Activated CD8-positive, alpha-beta memory T cell treated with anti-CD3 and anti-CD28 coated beads, Interleukin-2, amount 10 ng/mL, durations not matched to agents 7 days and 5 days (primary cell): ENCODE data around the gene EZH1. TPM values are rescaled to one million over a fixed set of nuclear protein-coding genes. Genes with fewer than 3 reads are reported as not detected.
"Not testable (repeated sequence)": the region's sequence is repeated elsewhere in the genome, so short reads cannot be mapped to it uniquely, and the experiment has no call there.

Experiments used
- ATAC-seq: fragments of 150-1000 bp; cut with Tn5 transposase; one replicate; pipeline ENCODE4 v1.10.0; 2021; ENCODE audit warnings: moderate library complexity
- CTCF ChIA-PET: fragments of 350-600 bp; sonication (Branson Sonifier 250); formaldehyde crosslinking; loops from one replicate; lab custom pipeline; 2021; ENCODE audit warnings: antibody characterized with exemption; lab: Charles Lee
- DNase-seq: peaks from one replicate; pipeline ENCODE4 v3.0.0-alpha.2; 2020
- H3K27ac Mint-ChIP-seq: one replicate; pipeline ENCODE4 v1.8.0; 2021; ENCODE audit warnings: mild to moderate bottlenecking, mixed read lengths
- H3K27me3 Mint-ChIP-seq: one replicate; pipeline ENCODE4 v1.8.0; 2021; ENCODE audit warnings: mixed read lengths
- H3K36me3 Mint-ChIP-seq: one replicate; pipeline ENCODE4 v1.8.0; 2021; ENCODE audit warnings: mild to moderate bottlenecking, mixed read lengths
- H3K4me1 Mint-ChIP-seq: one replicate; pipeline ENCODE4 v1.8.0; 2021; ENCODE audit warnings: mixed read lengths
- H3K4me3 Mint-ChIP-seq: one replicate; pipeline ENCODE4 v1.8.0; 2021; ENCODE audit warnings: mild to moderate bottlenecking, moderate library complexity, mixed read lengths
- H3K9me3 Mint-ChIP-seq: one replicate; pipeline ENCODE4 v1.8.0; 2022; ENCODE audit warnings: low read depth, mixed read lengths
- total RNA-seq, 2 experiments: library from RNA; stranded (reverse); gene quantifications; one replicate each; pipeline ENCODE4 v1.2.3, GENCODE V29; 2021

The EZH1 gene
- total RNA-seq, 2 experiments from 2014 or later, result 39.9 to 46.5 TPM

DNA sequence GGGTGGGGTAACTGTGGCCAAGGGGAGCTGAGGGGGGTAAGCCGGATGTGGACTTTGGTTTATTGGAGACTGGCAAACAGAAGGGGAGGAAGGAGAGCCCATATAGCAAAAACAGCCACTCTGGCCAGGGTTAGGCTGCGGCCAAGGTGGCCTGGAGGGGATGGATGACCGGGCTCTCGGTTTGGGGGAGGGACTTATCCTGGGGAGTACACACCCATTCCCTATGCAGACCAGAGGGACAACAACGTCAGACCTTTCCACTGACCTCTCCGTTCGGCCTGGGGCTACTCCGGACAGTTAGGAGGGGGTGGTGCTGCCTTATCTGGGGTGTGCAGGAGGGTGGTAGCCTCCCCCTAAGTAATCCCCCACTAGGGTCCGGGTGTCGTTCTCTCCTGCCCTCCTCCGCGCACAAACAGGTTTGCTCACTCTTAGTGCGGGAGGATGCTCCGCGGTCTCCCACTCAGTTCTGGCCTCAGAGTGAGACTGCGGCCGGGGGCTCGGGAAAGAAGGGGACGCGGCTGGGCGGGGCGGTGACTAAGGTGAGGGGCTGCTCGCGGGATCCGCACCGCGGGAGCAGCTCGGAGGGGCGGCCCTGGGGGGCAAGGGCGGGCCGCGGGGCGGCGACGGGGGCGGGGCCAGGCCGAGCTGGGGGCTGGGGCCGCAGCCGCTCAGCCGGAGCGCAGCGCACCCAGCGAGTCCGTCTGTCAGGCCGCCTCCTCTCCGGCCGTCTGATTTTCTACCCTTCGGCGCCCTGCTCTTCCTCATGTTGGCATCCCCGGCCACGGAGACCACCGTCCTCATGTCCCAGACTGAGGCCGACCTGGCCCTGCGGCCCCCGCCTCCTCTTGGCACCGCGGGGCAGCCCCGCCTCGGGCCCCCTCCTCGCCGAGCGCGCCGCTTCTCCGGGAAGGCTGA lies 35.4 kb upstream of the EZH1 start, which contains the start of gene WNK4:
Gene WNK4 (plus strand): TSS at position 675 of the 915 bp plus-strand sequence. CDS start 89 bp downstream, at position 764.
- Mint-ChIP-seq H3K4me1 (peaks cover 28% of the 10 kb centered on the region), H3K4me3 (no peak within 1 kb of the TSS), H3K27ac (no peak within 1 kb of the TSS), H3K27me3 (peaks cover 41% of the 10 kb centered on the region), H3K36me3 (peaks cover 32% of the 10 kb centered on the region), H3K9me3 (no peaks in the 10 kb centered on the region)
- CTCF ChIA-PET, result interaction anchor here (1.3 to 3.6 kb wide), 3 partner anchors 16 to 202 kb away, joined by 3 to 13 read pairs (median 5); no protein-coding TSS in a partner anchor
- no peak for DNase-seq
- ATAC-seq, result peak; percentile 28

DNA sequence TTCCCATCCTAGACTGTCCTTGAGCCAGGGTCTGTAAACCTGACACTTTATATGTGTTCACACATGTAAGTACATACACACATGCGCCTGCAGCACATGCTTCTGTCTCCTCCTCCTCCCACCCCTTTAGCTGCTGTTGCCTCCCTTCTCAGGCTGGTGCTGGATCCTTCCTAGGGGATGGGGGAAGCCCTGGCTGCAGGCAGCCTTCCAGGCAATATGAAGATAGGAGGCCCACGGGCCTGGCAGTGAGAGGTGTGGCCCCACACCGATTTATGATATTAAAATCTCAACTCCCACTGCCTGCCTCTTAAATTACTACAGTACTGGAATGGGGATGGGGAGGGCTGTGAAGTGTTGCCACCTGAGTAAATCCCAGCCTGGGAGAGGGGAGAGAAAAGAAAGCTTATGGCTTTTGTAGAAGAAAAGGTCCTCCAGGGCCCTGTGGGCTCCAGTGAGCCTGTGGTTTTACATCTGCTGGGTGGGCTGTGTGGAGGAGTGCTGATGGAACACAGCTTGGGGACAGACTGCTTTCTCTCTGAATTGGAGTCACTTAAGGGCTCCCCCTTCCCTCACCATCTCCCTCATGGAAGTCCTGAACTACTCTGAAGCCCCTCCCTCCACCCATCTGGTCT lies 34.6 kb upstream of the EZH1 start:
- H3K27ac Mint-ChIP-seq, result no peak overlapping the region

DNA sequence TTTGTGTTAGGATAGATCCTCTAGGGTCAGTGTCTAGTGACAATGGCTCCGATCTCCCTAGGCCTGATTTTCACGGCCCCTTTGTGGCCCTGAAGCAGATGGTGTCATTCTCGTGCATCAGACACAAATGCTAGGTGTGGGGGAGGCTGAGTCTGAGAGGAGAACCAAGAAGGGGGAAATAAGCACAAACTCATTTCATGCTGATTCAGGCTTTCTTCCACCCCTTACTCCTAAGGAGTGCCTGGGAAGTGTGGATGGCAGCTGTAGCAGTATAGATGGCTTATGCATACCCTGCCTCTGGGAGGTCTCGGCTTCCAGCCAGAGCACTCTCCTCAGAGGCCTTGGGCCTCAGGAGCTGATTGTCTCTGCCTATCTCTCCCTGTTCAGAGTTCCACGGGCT lies 33.7 kb upstream of the EZH1 start:
- Mint-ChIP-seq H3K27me3 (peaks cover 25% of the 10 kb centered on the region), H3K4me1 (peaks cover 33% of the 10 kb centered on the region), H3K36me3 (peaks cover 39% of the 10 kb centered on the region), H3K9me3 (no peaks in the 10 kb centered on the region), H3K27ac (no peak overlapping the region), H3K4me3 (no peak overlapping the region)
- no peak for ATAC-seq
- CTCF ChIA-PET, result interaction anchor here (2.1 kb wide), 1 partner anchor 15 kb away, joined by 8 read pairs; no protein-coding TSS in a partner anchor
- no peak for DNase-seq

More for the DNA sequence above, 34.6 kb upstream of the EZH1 start:
- CTCF ChIA-PET, result interaction anchor here (1.4 to 3.6 kb wide), 2 partner anchors 16 to 201 kb away, joined by 5 to 13 read pairs; no protein-coding TSS in a partner anchor
- Mint-ChIP-seq H3K4me3 (no peak overlapping the region), H3K36me3 (peaks cover 34% of the 10 kb centered on the region), H3K9me3 (no peaks in the 10 kb centered on the region), H3K4me1 (peaks cover 30% of the 10 kb centered on the region), H3K27me3 (peaks cover 34% of the 10 kb centered on the region)
- ATAC-seq, result no peak
- DNase-seq, result no peak

DNA sequence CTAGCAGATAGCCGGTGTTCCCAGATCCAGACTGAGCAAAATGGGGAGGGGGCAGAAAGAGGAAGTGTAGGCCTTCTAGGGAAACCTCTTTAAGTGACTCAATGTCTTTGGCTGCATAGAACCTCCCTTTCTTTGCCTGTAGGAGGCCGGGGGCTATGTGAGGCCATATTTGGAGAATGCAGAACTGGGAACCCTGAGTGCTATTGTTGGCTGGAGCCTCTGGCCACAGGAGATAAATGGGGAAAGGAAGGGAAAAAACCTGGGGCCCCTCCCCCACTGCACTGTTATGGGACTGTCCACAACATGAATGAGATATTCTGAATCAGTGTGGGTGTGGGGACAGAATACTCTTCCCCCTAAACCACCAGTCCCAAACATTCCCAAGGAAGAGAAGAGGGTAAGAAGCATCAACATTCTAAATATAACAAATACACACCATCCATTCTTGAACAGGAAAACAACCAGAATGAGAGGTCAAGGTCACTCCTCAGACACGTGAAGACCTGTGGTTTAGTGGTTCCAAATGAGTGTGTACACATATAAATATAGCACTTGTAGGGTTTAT lies 30.8 kb upstream of the EZH1 start:
- H3K36me3 Mint-ChIP-seq, result peaks cover 37% of the 10 kb centered on the region
- H3K4me3 Mint-ChIP-seq, result no peak overlapping the region

DNA sequence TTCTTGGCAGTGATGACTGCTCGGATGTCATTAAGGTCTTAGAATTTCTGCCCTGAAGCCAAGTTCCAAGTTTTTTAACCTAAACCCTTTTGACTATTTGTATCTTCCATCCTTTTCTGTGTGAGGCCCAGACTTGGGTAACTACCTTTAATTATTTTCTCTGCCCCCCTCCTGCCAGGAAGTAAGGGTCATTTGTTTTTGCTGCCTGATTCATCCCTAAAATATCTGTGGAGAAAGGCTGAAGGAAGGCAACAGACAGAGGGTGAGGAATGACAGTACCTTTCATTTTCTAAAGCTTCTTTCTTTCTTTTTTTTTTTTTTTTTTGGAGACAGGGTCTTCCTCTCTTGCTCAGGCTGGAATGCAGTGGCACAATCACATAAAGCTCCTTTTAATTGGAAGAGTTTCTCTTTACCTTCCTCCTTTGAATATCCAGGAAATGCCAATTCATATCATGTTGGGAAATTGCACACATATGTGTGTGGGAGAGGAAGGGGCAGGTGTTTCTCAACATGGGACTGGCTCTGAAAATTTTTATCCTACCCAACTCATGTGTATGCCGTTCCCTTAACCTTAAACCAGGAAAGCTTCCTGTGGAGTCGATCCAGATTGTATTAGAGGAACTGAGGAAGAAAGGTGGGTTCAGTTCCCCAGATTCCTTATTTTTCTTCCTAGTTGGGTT lies 29.4 kb upstream of the EZH1 start:
- Mint-ChIP-seq H3K4me1 (peaks cover 36% of the 10 kb centered on the region), H3K36me3 (peaks cover 31% of the 10 kb centered on the region), H3K27ac (peak overlapping the region; percentile 98), H3K27me3 (no peaks in the 10 kb centered on the region), H3K9me3 (no peaks in the 10 kb centered on the region), H3K4me3 (peak overlapping the region; percentile 99)
- CTCF ChIA-PET, result interaction anchor here (1.2 to 4.2 kb wide), 5 partner anchors 8 to 196 kb away, joined by 3 to 57 read pairs (median 13); partner anchors contain the start of genes BECN1, PSMC3IP and RAMP2
- ATAC-seq (no peak), DNase-seq (no peak)

More for the DNA sequence above, 30.8 kb upstream of the EZH1 start:
- ATAC-seq (no peak), DNase-seq (no peak)
- peaks cover 43% of the 10 kb centered on the region for H3K4me1 Mint-ChIP-seq
- no peak overlapping the region for H3K27ac Mint-ChIP-seq
- CTCF ChIA-PET, result no interaction called here
- no peaks in the 10 kb centered on the region for H3K9me3 Mint-ChIP-seq
- no peaks in the 10 kb centered on the region for H3K27me3 Mint-ChIP-seq

DNA sequence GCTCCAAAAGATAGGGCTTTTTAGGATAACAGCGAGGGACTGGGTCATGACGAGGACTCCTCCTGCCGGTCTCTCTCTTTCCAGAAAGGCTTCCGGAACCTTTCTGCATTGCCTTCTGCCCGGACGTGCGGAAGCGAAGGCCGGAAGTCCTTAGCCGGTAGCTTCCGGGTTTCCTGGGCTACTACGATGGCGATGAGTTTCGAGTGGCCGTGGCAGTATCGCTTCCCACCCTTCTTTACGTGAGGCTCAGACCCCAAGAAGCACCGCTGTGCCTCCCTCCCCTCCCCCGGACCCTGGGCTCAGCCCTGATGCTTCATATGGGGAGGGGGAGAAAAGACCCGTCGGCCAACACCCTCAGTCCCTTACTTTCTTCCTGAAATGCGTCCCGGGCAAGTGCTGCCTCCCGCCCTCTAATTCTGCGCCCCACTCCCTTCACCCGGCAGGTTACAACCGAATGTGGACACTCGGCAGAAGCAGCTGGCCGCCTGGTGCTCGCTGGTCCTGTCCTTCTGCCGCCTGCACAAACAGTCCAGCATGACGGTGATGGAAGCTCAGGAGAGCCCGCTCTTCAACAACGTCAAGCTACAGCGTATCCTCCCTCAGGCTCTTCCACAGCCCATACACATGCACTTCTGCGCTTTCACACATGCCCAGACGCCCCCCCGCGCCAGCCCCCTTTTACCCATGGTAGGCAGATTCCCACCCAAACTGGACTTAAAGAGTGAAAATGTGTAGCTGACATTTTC lies 28.6 kb upstream of the EZH1 start, which contains the start of gene VPS25:
Gene VPS25 (plus strand): TSS at position 160 of the 746 bp plus-strand sequence. CDS start 27 bp downstream, at position 187.
- H3K4me1 Mint-ChIP-seq, result peaks cover 35% of the 10 kb centered on the region
- H3K27ac Mint-ChIP-seq, result peak within 1 kb of the TSS; percentile 98
- DNase-seq, result peak; percentile 84
- peaks cover 25% of the 10 kb centered on the region for H3K36me3 Mint-ChIP-seq
- CTCF ChIA-PET, result interaction anchor here (1.0 to 4.2 kb wide), 7 partner anchors 9 to 195 kb away, joined by 3 to 57 read pairs (median 6); partner anchors contain the start of genes BECN1, PSMC3IP and RAMP2
- H3K4me3 Mint-ChIP-seq, result peak within 1 kb of the TSS; percentile 99
- H3K27me3 Mint-ChIP-seq, result no peaks in the 10 kb centered on the region
- peak; percentile 97 for ATAC-seq
- no peaks in the 10 kb centered on the region for H3K9me3 Mint-ChIP-seq

DNA sequence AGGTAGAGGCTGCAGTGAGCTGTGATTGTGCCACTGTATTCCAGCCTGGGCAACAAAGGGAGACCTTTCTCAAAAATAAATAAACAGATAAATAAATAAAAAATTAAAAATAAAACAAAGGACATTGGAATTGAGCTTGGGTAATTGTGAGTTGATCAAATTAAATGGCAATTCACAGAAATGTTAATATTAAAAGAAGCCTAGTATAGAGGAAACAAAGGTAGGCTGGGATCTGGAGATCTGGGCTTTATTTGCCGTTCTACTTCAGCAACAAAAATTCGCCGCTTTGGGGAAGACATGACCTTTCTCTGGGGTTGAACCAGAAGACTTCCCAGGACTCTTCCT lies 28.1 kb upstream of the EZH1 start:
- Mint-ChIP-seq H3K27me3 (peaks cover 2% of the 10 kb centered on the region), H3K4me3 (peak overlapping the region; percentile 99), H3K27ac (peak overlapping the region; percentile 98), H3K4me1 (peaks cover 35% of the 10 kb centered on the region), H3K36me3 (peaks cover 22% of the 10 kb centered on the region), H3K9me3 (no peaks in the 10 kb centered on the region)
- CTCF ChIA-PET, result interaction anchor here (1.0 to 4.2 kb wide), 5 partner anchors 9 to 194 kb away, joined by 3 to 57 read pairs (median 6); partner anchors contain the start of genes PSMC3IP and RAMP2
- no peak for DNase-seq
- no peak for ATAC-seq

DNA sequence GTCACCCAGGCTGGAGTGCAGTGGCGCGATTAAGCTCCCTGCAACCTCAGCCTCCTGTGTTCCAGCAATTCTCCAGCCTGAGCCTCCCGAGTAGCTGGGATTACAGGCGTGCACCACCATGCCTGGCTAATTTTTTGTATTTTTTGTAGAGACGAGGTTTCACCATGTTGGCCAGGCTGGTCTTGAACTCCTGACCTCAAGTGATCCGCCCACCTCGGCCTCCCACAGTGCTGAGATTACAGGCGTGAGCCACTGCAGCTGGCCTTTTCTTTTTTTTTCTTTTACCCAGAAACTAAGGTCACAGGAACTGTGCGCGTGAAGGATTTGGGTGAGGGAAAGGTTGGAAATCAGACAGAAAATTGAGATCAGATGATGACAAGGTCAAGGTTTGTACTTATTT lies 25.1 kb upstream of the EZH1 start:
- not testable (repeated sequence) for ATAC-seq, H3K4me3 Mint-ChIP-seq, DNase-seq, H3K27ac Mint-ChIP-seq, H3K36me3 Mint-ChIP-seq, H3K9me3 Mint-ChIP-seq
- Mint-ChIP-seq H3K4me1 (peaks cover 28% of the 10 kb centered on the region), H3K27me3 (peaks cover 16% of the 10 kb centered on the region)
- CTCF ChIA-PET, result interaction anchor here (1.3 to 1.4 kb wide), 3 partner anchors 9 to 192 kb away, joined by 3 to 5 read pairs (median 3); partner anchors contain the start of genes PSMC3IP and RAMP2

DNA sequence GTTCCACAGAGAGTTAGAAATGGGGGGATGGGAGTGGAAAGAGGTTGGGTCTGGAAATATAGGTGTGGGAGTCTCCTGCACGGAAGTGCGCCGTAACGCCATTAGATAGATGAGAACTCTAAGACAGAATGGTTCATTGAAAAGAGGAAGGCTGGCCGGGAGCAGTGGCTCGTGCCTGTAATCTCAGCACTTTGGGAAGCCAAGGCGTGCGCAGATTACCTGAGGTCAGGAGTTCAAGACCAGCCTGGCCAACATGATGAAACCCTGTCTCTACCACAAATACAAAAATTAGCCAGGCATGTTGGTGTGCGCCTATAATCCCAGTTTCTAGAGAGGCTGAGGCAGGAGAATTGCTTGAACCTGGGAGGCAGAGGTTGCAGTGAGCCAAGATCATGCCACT lies 23.2 kb upstream of the EZH1 start:
- H3K36me3 Mint-ChIP-seq, ATAC-seq, H3K4me3 Mint-ChIP-seq, DNase-seq, H3K9me3 Mint-ChIP-seq, CTCF ChIA-PET, H3K27ac Mint-ChIP-seq: not testable (repeated sequence)
- Mint-ChIP-seq H3K27me3 (peaks cover 22% of the 10 kb centered on the region), H3K4me1 (peaks cover 10% of the 10 kb centered on the region)

DNA sequence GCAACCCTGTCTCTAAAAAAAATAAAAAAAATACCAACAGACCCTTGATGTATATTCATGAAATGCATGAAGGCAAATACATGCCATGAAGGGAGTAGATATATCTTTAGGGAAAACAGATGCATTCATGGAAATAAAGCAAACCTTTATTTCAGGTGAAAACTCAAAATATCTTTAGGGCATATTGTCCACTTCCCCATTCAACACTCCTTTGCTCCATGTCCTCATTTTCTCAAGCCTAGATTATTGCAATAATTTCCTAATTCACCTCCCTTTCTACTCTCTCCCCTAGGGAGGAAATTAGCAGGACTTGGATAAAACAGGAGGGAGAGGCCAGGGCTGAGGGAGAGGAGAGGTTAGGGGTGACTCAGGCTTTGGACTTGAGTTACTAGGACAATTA lies 22.7 kb upstream of the EZH1 start:
- DNase-seq (no peak), ATAC-seq (no peak)
- Mint-ChIP-seq H3K27me3 (peaks cover 27% of the 10 kb centered on the region), H3K27ac (no peak overlapping the region), H3K9me3 (no peaks in the 10 kb centered on the region), H3K4me1 (peaks cover 7% of the 10 kb centered on the region), H3K36me3 (no peaks in the 10 kb centered on the region), H3K4me3 (no peak overlapping the region)
- CTCF ChIA-PET, result interaction anchor here (1.6 kb wide), 1 partner anchor 189 kb away, joined by 5 read pairs; the partner anchor contains the start of gene PSMC3IP

DNA sequence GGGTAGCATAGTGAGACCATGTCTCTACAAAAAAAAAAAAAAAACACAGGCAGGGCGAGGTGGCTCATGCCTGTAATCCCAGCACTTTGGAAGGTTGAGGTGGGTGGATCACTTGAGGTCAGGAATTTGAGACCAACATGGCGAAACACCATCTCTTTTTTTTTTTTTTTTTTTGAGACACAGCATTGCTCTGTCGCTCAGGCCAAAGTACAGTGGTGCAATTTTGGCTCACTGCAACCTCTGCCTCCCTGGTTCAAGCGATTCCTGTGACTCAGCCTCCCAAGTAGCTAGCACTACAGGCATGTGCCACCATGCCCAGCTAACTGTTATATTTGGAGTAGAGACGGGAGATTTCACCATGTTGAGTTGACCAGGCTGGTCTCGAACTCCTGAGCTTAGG lies 21.3 kb upstream of the EZH1 start:
- Mint-ChIP-seq H3K4me3 (no peak overlapping the region), H3K9me3 (no peaks in the 10 kb centered on the region), H3K36me3 (no peaks in the 10 kb centered on the region), H3K27ac (no peak overlapping the region), H3K4me1 (no peaks in the 10 kb centered on the region), H3K27me3 (peaks cover 39% of the 10 kb centered on the region)
- DNase-seq, result no peak
- CTCF ChIA-PET, result interaction anchor here (1.6 kb wide), 1 partner anchor 188 kb away, joined by 5 read pairs; the partner anchor contains the start of gene PSMC3IP
- ATAC-seq, result no peak
